Stimulated activated CD8-positive, alpha-beta memory T cell treated with anti-CD3 and anti-CD28 coated beads, Interleukin-4, amount 100 ng/mL, for 24 hours (primary cell): ENCODE data around the gene PITPNM3.
"Not testable (repeated sequence)": the region's sequence is repeated elsewhere in the genome, so short reads cannot be mapped to it uniquely, and the experiment has no call there.

Source experiments
- DNase-seq: peaks from one replicate; pipeline ENCODE4 v3.0.0-alpha.2; 2020; ENCODE audit warnings: low read depth

Gene PITPNM3

DNA sequence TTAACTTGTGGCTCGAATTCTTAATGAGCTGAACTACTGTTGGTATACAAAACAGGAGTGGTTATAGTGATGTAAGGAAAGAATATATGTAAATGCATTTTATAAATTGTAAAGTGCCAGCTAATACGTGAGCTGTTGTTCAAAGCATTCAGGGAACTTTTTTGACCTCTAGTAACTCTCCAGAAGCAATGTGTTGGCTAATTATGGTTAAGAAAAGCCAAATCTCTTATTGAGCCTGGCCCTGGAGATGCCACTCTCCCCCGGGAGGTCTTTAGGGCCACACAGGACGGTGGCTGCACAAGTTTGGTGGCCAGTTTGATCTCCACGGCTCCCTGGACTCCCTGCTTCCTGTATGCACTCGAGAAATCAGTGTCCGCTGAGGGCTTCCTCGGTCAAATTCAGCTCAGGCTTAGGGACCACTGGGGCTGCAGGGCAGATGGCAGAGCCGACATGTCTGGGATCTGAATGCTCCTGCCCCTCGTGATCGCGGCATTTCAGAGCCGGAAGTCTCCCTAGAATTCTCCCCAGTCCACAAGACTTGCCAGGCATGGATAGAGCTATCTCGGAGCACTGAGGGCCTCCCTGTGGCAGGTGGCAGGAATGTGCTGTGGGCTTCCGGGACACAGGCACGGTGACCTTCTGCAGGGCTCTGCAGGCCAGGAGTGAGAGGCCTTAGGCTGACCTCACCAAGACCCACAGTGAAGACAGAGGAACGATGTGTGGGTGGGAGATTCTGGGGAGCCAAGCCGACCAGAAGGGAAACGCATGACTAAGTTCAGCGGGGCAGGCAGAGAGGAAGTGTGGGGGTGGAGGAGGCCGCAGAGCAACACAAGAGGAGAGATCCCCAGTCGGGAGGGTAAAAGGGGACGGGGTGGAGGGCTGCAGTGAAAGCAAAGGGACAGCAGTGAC is 18.6 kb upstream of the PITPNM3 start:
- peak; percentile 30 for DNase-seq

- DNase-seq: no peak
Observed at GRCh38 chr17:6573982-6574686, 17.8 kb upstream of the PITPNM3 start.

DNA sequence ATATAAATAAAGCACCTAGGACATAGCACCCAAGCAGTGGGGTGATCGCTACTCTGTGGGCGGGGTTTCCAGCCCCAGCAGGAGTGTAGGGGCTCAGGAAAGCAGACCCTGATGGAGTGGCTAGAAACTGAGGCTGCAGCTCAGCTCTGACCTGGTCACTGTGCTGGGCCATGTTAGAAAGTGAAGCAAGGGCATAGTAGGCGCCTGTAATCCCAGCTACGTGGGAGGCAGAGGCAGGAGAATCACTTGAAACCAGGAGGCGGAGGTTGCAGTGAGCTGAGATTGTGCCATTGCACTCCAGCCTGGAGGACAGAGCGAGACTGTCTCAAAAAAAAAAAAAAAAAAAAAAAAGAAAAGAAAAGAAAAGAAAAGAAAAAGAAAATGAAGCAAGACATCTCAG is 17.1 kb upstream of the PITPNM3 start:
- not testable (repeated sequence) for DNase-seq

DNA sequence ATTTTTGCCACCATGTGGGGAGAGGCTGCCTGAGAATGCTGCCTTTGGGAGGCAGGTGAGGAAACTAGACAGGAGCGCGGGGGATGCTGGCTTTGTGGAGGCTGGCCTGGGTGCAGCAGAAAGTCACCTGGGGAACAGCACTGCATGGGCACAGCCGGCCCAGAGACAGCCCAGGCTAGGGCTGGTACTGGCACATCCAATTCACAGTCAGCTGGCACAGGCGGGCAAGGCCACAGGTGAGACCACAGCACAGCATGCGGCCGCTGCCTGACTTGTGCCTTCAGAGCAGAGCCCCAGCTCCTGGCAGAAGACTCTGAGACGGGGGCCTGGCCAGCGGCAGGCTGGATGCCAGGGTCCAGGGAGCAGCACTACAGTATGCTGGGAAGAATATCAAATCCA is 16.6 kb upstream of the PITPNM3 start:
- DNase-seq: no peak

DNA sequence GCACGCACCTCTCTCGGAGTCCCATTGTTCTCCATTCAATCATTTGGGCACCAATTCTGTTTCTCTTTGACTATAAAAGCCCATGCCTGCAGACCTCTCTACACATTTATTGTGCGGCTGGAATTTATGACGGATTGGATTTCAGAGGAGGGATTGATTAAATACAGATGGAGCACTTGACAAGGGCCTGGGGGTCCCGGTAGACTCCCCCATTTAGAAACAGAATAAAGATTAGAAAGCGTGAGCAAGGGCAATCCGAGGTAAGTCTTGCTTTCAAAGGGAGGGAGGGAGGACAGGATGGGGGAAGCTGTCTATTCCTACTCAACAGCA is 15.1 kb upstream of the PITPNM3 start:
- DNase-seq: no peak

DNA sequence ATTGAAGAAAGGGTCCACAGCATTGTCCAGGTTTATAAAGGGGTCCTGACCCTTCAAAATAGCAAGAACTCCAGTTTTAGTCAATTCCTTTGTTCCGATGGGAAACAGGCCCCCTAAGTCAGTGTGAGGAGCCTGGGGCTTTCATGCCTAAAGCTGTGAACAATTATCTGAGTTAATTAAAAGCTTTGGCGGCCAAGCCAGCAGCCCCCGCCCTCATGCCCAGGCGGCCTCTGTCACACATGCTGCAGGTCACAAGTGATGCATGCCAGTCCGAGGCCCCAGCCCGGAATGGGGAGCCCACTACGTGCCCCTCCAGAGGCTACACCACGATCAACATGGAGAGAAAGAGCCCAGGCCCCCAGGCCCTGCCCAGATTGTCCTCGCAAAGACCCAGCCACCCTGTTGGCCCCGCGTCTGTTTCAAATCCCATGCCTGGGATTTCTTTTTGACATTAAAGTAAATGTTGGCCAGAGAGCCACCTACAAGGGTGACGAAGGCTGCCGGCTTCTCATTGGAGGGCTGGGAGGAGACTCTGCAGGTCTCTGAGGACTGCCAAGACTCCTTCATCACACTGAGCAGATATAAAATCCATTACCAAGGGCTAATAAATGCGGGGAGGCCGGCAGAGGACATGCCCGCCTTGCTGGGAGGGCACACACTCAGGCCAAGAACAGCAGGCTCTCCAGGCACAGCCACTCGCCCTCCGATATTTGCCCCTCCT is 14.5 kb upstream of the PITPNM3 start:
- no peak for DNase-seq

- DNase-seq: no peak
Observed at GRCh38 chr17:6569370-6570285, 13.3 kb upstream of the PITPNM3 start.

- DNase-seq: no peak
Observed at GRCh38 chr17:6568184-6568758, 11.9 kb upstream of the PITPNM3 start.

- no peak for DNase-seq
Observed at GRCh38 chr17:6567528-6568183, 11.3 kb upstream of the PITPNM3 start.

- DNase-seq: no peak
Observed at GRCh38 chr17:6561446-6561845, 5.1 kb upstream of the PITPNM3 start.

DNA sequence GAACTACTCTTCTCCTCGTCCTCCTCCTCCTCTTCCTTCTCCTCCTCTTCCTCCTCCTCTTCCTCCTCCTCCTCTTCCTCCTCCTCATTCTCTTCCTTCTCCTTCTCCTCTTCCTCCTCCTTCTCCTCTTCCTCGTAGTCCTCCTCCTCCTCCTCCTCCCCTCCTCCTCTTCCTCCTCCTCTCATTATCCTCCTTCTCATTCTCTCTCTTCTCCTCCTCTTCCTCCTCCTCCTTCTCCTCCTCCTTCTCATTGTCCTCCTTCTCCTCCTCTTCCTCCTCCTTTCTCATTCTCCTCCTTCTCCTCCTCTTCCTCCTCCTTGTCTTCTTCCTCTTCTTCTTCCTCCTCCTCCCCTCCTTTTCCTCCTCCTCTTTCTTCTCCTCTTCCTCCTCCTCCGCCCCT is 4.1 kb upstream of the PITPNM3 start:
- DNase-seq: no peak

- DNase-seq: no peak
Observed at GRCh38 chr17:6559753-6560215, 3.4 kb upstream of the PITPNM3 start.

DNA sequence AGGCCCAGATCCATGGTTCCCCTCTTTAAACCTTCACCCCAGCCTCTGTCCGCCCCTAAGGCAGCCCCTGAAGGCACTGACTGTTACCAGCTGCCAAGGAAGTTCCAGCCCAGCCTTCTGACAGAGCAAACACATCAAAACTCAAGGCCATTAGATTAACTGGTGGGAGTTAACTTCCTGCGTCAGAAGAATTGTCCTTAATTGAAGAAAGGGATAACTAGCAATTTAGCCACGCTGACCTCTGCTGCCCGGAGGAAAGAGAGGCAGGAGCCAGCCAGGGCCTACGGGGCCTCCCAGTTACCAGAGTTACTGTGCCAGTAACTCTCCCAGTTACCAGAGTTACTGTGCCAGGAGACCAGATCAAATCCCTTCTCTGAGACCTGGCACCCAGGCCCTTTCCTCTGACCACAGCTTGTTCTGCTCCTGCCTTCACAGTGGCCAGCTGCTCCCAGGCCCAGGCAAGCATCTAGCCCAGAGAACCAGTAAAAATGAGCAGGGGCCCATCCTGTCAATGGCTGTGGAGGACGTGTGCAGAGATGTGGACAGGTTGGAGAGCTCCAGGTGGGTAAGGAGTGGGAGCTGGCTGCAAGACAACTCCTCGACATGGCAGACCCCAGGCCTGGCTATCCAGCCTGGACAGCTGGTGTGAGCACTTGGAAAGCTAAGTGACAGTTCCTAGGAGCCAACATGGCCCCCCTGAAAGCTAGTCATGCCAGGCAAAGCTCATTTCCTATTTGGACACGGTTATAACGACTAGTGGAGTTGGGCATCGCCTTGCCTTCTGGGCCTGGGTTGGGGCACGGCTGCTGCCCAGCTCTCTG is 2.8 kb upstream of the PITPNM3 start:
- no peak for DNase-seq

- no peak for DNase-seq
Observed at GRCh38 chr17:6558276-6558675, 1.9 kb upstream of the PITPNM3 start.

DNA sequence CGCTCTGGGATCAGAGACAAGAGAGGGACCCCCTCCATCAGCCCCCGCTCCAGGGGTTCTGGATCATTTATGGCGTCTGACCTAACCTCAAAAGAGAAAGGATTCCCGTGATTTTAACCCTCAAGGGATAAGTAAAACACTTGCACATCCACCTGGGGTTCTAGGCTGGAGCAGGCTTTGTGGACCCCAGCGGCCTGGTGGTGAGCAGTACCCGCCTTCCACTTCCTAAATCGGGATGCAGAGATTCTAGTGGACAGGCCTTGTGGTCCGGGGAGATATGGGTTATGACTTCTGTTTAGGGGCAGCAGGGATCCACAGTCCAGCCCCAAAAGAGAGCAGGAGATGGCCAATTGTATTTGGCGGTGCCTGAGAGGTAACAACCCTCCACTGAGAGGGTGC is 684 bp upstream of the PITPNM3 start:
- DNase-seq: no peak

- DNase-seq: no peak
Observed at GRCh38 chr17:6555331-6556120, 829 bp downstream of the PITPNM3 start.

DNA sequence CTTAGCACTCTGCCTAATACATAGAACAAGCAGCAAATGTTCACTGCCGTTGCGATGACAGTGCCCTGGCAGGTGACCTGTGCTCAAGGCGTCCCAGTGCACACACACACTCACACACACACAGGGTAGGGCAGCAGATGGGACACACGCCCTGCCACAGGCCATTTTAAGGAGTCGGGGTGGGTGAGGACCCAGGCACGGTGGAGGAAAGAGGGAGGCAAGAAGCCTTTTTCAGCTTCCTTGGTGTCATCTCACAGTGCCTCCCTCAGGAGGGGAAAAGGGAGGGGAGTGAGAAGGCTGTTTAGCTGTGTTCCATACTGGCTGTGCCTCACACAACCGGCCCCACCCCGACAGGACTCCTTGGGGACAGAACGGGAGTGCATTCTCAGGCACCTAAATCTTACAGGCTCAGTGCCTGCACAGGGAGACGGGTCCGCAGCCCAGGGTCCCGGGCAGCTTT is 1.5 kb downstream of the PITPNM3 start:
- DNase-seq: no peak

- no peak for DNase-seq
Observed at GRCh38 chr17:6554342-6554741, 2.0 kb downstream of the PITPNM3 start.
